Cardiac muscle cell (in vitro differentiated cells and primary cell): ENCODE data around the gene BCKDHA. TPM values are rescaled to one million over a fixed set of nuclear protein-coding genes. Genes with fewer than 3 reads are reported as not detected.

Experiments
- DNase-seq, 2 donors: peaks; one replicate each; pipeline versions ENCODE4 v3.0.0 to v3.0.0-alpha.2; 2010 to 2017; ENCODE audit warnings: low read depth in 1 of 2, low spot score in 1 of 2
- H3K27ac ChIP-seq: fragments of 200-600 bp; sonication (generic); 2 replicates; pipeline ENCODE4 v1.5.1; 2016
- H3K27me3 ChIP-seq: fragments of 200-600 bp; sonication (generic); 2 replicates; pipeline ENCODE4 v1.6.0; 2016; ENCODE audit warnings: control low read depth
- H3K36me3 ChIP-seq: fragments of 200-600 bp; sonication (generic); 2 replicates; pipeline ENCODE4 v1.5.1; 2016; ENCODE audit warnings: control low read depth
- H3K4me1 ChIP-seq: fragments of 200-600 bp; sonication (generic); 2 replicates; pipeline ENCODE4 v1.8.1; 2017; ENCODE audit warnings: low read depth, mild to moderate bottlenecking, mixed run types
- H3K4me3 ChIP-seq: fragments of 200-600 bp; sonication (generic); 2 replicates; pipeline ENCODE4 v1.5.1; 2016; ENCODE audit warnings: mild to moderate bottlenecking
- H3K9me3 ChIP-seq: fragments of 200-600 bp; sonication (generic); 2 replicates; pipeline ENCODE4 v1.5.1; 2017; ENCODE audit warnings: low read depth, mild to moderate bottlenecking, control low read depth
- polyA plus RNA-seq: library from polyadenylated mRNA; unstranded; fragments of >200 nt; fragmentation: Nextera tagmentation; extraction: Ambion mirVana; gene quantifications from 2 replicates; pipeline ENCODE4 v1.2.1, GENCODE V29; 2016
- total RNA-seq: library from RNA; depleted of rRNA; stranded (reverse); fragments of >200 nt; gene quantifications from 2 replicates; pipeline ENCODE4 v1.2.3, GENCODE V29; 2016
- TF ChIP-seq, protein P1 (sequence below): IDR thresholded peaks from 2 replicates; pipeline ENCODE4 v1.5.1; 2012; ENCODE audit warnings: low read depth, mild to moderate bottlenecking, low read length

The BCKDHA gene
- total and polyA plus RNA-seq, 2 experiments from 2014 or later = 151 to 166 TPM

DNA sequence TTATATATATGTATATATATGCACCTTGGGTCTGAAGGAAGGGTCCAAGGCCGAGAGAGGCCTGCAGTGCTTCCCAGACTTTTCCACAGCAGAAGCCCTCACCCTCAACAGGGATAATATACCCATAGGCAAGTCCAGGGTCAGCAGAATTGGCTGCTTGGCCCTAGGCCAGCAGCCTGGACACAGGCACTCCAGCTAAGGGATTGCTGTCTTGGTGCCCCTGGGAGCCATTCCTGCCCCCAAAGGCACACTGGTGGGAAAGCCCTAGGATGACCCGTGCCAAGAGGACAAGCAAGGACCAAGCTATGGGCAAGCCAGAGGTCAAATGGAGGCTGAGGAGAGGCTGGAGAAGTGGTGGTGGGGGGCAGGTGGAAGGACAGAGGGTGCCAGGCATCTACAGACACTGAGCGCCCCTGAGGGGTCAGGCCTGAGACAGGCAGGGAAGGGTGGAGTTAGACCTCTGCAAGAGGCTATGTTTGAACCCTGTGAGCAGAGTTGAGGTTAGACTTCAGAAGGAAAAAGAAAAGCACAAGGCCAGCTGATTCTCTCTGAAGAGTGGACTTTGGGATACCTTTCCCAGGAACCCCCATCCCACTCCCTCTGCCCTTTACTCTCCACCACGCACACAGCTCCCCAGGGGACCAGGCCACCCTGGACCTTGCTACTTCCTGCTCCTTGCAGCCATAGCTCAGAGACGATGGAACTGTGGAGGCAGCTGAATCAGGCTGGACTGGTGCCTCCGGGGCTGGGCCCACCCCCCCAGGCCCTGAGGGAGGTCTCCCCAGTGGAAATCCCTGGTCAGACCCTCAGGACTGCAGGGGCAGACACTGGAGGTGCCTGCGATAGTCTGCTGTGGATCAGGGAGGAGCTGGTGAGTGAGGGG is 45.1 kb downstream of the BCKDHA start, which contains the start of gene ERICH4:
ERICH4 (plus strand) TSS at position 684 of the 883 bp plus-strand sequence; CDS start at position 698, 14 bp downstream.
- H3K27me3 ChIP-seq = peaks cover 2% of the 10 kb centered on the region
- no peak within 1 kb of the TSS for H3K4me3 ChIP-seq
- TF ChIP-seq, protein P1, sequence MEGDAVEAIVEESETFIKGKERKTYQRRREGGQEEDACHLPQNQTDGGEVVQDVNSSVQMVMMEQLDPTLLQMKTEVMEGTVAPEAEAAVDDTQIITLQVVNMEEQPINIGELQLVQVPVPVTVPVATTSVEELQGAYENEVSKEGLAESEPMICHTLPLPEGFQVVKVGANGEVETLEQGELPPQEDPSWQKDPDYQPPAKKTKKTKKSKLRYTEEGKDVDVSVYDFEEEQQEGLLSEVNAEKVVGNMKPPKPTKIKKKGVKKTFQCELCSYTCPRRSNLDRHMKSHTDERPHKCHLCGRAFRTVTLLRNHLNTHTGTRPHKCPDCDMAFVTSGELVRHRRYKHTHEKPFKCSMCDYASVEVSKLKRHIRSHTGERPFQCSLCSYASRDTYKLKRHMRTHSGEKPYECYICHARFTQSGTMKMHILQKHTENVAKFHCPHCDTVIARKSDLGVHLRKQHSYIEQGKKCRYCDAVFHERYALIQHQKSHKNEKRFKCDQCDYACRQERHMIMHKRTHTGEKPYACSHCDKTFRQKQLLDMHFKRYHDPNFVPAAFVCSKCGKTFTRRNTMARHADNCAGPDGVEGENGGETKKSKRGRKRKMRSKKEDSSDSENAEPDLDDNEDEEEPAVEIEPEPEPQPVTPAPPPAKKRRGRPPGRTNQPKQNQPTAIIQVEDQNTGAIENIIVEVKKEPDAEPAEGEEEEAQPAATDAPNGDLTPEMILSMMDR = no peak
- no peaks in the 10 kb centered on the region for H3K36me3 ChIP-seq
- no peak within 1 kb of the TSS for H3K27ac ChIP-seq
- no peaks in the 10 kb centered on the region for H3K4me1 ChIP-seq
- no peak for DNase-seq
- H3K9me3 ChIP-seq = no peaks in the 10 kb centered on the region

DNA sequence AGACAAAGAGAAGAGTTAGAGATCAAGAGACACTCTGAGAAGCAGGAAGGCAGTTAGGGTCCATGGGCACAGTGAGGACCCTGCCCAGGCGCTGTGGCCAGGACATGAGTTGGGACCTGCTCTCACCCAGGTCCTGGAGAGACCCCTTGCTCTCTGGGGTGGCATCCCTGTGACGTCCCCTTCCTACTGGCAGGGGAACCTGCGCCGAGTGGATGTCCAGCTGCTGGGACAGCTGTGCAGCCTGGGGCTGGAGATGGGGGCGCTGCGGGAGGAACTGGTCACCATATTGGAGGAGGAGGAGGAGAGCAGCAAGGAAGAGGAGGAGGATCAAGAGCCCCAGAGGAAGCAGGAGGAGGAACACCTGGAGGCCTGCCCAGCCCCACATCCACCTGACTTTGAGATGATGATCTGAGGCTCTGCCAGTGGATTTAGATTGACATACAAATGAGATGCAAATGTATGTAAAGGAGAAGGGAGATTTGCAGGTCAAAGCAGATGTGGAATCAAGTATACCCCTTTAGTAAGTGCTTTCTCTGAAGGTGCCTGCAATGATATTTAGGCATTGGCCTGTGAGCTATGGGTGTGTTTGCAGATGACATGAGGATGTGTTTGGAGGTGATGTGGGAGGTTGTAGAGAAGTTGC is 46.3 kb downstream of the BCKDHA start:
- Histone ChIP-seq H3K4me1 (no peaks in the 10 kb centered on the region), H3K27me3 (peaks cover 2% of the 10 kb centered on the region), H3K27ac (no peak overlapping the region), H3K36me3 (no peaks in the 10 kb centered on the region), H3K9me3 (no peaks in the 10 kb centered on the region), H3K4me3 (no peak overlapping the region)
- TF ChIP-seq, protein P1 = no peak
- DNase-seq = no peak

DNA sequence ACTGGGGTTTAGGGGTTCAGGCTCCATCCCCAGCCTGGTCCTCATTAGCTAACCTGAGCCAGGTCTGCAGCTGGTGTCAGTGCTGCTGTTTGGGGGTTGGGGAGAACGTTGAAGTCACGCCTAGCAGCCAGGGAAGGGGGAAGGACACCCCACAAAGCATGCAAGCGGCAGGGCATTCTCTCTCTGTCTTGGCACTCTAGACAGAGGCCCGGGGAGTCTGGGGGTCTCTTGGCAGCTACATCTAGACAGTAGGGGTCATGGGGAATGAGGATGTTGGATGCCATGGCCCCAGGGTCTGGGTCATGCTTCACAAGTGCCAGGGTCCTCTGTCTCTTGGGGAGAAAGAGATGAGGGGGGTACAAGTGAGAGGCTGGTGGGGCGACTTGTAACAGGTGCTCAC is 48.0 kb downstream of the BCKDHA start:
- no peak for DNase-seq
- no peak overlapping the region for H3K27ac ChIP-seq
- no peaks in the 10 kb centered on the region for H3K9me3 ChIP-seq
- peaks cover 2% of the 10 kb centered on the region for H3K27me3 ChIP-seq
- H3K4me1 ChIP-seq = no peaks in the 10 kb centered on the region
- H3K36me3 ChIP-seq = no peaks in the 10 kb centered on the region
- H3K4me3 ChIP-seq = no peak overlapping the region
- TF ChIP-seq, protein P1 = no peak

DNA sequence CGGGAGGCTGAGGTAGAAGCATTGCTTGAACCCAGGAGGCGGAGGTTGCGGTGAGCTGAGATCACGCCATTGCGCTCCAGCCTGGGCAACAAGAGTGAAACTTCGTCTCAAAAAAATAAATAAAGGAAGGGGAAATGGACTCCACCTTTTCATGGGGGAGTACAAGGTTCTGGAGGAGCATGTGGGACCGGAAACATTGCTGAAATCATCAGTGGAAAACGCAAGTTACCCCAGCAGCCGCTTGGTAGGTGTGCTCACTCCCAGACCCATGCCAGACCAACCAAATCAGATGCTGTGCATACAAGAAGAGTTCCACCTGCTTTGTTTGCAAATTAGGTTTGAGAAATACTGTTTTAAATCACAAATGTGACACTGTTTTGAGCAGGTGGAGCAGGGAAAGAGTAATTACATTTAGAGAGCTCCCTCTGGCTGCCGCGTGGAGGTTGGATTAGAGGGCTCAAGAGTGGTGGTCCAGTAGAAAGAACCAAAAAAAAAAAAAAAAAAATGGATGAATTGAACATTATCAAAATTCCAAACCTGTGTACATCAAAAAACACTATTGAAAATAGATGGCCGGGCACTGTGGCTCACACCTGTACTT is 50.2 kb downstream of the BCKDHA start:
- Histone ChIP-seq H3K9me3 (no peaks in the 10 kb centered on the region), H3K4me1 (no peaks in the 10 kb centered on the region), H3K27me3 (peaks cover 2% of the 10 kb centered on the region), H3K4me3 (no peak overlapping the region), H3K36me3 (no peaks in the 10 kb centered on the region), H3K27ac (no peak overlapping the region)
- no peak for DNase-seq
- TF ChIP-seq, protein P1 = peak; percentile 14

DNA sequence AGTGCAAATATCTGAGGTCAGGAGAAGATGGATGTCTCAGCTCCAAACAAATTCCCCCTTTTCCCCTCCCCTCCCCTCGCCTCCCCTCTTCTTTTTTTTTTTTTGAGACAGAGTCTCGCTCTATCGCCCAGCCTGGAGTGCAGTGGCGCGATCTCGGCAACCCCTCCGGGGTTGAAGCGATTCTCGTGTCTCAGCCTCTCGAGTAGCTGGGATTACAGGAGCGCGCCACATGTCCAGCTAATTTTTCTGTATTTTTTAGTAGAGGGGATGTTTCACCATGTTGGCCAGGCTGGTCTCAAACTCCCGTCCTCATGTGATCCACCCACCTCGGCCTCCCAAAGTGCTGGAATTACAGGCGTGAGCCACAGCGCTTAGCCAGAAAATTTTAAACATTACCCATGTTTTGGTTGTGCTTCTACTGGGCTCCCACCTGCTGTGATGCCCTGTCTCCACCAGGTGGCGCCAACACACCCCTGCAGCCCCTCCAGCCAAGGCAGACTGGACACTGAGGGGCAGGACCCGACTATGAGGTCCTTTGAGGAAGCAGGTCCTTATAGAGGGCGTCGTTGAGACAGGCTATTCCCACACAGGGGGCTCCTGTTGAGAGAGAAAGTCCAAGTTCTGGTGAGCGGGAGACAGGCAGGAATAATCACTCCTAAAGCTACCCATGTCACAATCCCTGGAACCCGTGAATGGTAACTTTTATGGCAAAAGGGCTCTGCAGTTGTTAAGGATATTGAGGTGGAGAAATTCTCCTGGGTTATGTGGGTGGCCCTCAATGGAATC is 51.7 kb downstream of the BCKDHA start:
- peak; percentile 78 to 84 for DNase-seq
- no peaks in the 10 kb centered on the region for H3K27me3 ChIP-seq
- TF ChIP-seq, protein P1 = peak; percentile 99
- no peaks in the 10 kb centered on the region for H3K9me3 ChIP-seq
- H3K4me1 ChIP-seq = no peaks in the 10 kb centered on the region
- no peak overlapping the region for H3K27ac ChIP-seq
- no peak overlapping the region for H3K4me3 ChIP-seq
- no peaks in the 10 kb centered on the region for H3K36me3 ChIP-seq
